Cerebellar cortex (tissue), 1 donor: ENCODE data around the gene ACAP1.

ENCODE experiments used
- DNase-seq: peaks from one replicate; pipeline ENCODE4 v3.0.0-alpha.2; 2015; ENCODE audit warnings: low spot score

Gene ACAP1

DNA sequence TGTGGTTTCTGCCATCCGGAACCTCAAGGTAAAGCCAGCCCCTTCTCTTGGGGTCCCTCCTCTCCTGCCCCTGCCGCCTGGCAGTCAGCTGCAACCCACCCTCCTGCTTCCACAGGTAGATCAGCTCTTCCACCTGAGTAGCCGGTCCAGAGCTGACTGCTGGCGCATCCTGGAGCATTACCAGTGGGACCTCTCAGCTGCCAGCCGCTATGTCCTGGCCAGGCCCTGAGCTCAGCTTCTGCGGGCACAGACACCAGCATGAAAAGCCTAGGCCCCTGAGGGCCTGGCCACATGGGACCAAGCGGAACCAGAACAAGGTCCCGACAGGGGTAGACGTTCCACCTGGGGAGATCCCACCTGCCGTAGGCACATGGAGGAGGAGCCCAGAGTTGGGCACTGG lies 52.5 kb downstream of the ACAP1 start:
- no peak for DNase-seq

DNA sequence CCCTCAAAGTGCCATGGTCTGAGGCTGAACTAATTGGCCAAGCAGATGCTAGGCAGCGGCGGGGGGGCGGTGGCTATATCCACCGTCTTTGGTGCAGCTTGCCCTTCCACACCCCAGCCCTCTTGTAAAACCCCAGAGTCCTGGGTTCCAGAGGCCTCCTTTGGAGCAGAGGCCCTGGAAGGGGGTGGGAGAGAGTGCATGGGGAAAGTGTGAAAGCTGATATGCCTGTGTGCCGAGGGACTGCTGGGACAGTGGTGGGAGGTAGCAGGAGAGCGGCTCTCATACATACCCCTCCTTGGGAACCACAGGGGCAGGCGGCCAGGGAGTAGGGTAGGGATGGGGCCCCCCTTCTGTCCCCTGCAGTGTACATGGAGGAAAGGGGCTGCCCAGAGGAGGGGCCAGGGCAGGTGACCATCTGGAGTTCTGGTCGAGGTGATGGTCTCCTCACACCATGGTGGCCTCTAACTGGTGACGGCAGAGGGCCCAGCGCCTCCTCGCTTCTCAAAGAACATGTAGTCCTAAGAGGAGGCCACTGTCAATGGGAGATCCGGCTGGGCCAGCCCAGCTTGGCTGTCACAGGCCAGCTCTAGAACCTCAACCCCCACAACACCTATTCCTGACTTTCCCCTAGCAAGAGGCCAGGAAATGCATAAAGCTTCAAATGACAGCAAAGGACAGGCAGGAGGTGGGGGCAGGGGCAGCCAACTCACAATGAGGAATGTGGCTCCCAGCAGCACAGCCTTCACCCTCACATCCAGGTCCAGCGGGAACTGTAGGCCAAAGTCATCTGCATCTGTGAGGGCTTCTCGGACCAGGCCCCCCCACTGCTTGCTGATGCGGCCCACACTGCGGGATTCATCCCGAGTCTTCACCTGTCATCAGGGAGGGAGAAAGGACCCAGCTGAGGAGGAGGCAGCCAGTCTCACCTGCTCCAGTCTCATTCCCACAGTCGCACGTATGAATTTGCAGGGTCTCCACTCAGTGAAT lies 53.9 kb downstream of the ACAP1 start:
- no peak for DNase-seq

DNA sequence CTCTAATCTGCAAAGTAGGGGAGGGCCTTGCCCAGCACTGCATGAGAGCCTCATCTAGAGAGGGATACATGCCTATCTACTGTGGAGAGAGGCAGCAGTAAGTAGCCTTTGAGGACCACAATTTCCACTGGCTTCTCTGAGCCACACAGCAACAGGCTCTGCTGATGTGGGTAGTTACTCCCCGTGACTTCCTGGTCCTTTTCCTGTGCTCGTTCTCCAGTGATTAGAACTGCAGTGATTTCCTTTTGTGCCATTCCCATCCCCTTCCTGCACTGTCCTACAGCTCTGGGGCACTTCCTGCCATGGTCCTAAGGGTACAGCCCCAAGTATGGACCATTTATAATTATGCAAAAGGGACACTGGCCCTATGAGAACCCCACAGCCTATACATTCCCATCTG lies 55.0 kb downstream of the ACAP1 start:
- no peak for DNase-seq

DNA sequence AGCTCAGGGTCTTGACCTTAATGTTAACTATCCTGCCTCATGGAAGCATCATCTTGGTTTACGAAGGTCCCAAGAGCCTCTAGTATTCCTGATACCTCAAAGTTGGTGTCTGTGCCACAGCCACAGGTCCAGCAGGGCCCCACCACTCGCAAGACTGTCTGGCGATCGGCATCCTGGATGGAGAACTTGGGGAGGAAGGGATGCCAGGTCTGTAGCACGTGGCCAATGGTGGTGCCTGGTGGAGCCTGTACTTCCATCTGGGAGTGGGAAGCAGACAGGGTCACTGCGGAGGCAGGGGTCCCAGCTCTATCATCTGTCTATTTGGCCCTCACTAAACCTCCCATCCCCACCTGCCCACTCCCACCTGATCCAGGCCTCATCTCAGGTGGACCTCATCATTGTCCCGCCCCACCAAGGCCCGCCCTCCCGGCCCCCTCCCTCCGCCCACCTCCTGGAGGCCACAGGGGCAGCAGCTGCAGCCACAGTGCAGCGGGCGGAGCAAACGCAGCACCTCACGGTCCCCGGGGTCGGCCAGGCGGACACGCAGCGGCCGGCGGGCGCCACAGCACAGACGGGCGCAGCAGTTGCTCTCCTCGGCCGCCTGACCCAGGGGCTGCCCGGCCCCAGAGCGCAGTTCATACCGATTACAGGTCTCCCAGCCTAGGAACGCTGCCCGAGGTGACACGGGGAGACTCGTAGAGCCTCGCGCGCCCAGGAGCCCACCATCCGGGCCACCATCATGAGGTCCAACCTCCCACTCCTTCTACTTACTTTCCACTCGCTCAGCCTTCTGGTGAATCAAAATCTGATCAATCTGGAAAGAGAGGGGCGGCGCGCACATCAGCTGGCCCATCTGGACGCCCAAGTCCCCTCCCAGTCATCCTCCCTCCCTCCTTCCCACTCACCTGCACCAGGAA lies 56.6 kb downstream of the ACAP1 start:
- DNase-seq, result no peak

DNA sequence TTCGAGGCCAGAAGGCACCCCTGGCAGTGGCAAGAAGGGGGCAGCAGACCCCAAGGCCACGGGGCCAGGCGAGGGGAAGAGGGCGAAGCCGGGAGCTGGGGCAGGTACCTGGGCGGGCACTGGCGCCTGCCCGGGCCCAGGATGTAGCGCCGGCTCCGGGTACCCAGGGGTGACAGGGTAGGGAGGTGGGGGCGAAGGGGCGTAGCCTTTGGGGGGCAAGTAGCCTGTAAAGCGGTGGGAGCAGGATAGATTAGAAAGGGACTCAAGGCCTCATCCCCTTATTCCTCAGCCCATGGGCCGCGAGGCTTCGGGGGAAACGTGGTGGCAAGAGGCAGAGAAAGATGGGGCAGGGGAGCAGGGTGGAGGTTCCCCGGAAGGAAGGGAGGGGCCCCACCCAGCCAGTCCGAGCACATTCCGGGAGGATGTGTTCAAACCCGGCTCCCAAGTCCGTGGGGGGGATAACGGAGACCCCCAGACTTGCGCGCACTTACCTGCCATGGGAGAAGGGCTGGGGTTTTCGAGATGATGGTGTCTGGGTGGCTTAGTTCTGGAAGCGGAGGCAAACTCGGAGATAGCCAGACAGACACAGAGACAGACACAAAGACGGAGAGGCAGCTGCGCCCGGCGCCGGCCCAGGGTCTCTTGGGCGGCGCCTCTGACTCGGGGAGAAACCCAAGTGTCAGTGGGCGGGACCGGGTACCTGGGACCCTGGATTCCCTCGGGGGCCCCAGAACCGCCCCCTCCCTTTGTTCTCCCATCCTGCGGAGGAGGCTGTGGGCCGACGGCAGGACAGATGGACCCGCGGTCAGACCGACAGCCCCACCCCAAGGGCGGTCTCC lies 57.5 kb downstream of the ACAP1 start:
- DNase-seq, result no peak

- DNase-seq, result peak; percentile 82
These were observed 58.3 kb downstream of the ACAP1 start, which contains the start of gene PLSCR3 for GRCh38 chr17:7394452-7395191. Gene PLSCR3 (minus strand): TSS chr17:7394525. CDS start chr17:7394110, 415 bp downstream.

DNA sequence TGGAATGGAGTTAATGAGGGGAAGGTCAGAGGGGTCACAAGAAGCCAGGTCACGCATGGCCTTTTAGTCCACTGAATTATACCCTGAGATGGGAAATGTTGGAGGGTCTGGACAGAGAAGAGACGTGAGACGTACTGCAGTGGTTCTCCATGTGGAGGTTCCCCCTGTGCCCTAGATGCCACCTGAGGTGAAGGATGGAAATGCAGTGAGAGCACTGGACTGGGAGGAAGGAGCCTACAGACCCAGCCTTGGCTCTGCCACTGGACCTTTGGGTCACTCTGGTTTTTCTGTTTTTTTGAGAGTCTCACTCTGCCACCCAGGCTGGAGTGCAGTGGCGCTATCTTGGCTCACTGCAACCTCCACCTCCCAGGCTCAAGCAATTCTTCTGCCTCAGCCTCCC lies 59.8 kb downstream of the ACAP1 start:
- DNase-seq, result no peak

- DNase-seq, result no peak
These were observed 62.3 kb downstream of the ACAP1 start for GRCh38 chr17:7398612-7399011.
